HG03064 (cell line): ENCODE measurements around the gene ATRX.
"Not testable (repeated sequence)": the region's sequence is repeated elsewhere in the genome, so short reads cannot be mapped to it uniquely, and the experiment has no call there.

ENCODE experiments used
- ATAC-seq: cut with Tn5 transposase; IDR thresholded peaks from one replicate; pipeline ENCODE4 v1.9.1; 2021; ENCODE audit warnings: low read depth; ENCODE audit not compliant: unreplicated experiment

Gene ATRX

GRCh38 chrX:77785486-77786364 lies at the start of gene ATRX:
ATRX (minus strand) TSS chrX:77786216; CDS start chrX:77786001, 215 bp downstream.
- peak; percentile 69 for ATAC-seq

GRCh38 chrX:77831544-77831943 lies 45.5 kb upstream of the ATRX start:
- not testable (repeated sequence) for ATAC-seq

- not testable (repeated sequence) for ATAC-seq
Observed at GRCh38 chrX:77821989-77822388, 36.0 kb upstream of the ATRX start.

- ATAC-seq, result no peak
Observed at GRCh38 chrX:77820091-77820727, 34.2 kb upstream of the ATRX start.

- no peak for ATAC-seq
Observed at GRCh38 chrX:77814210-77814609, 28.2 kb upstream of the ATRX start.

GRCh38 chrX:77802201-77802600 lies 16.2 kb upstream of the ATRX start:
- no peak for ATAC-seq

GRCh38 chrX:77795124-77795523 lies 9.1 kb upstream of the ATRX start:
- no peak for ATAC-seq

GRCh38 chrX:77793946-77794345 lies 7.9 kb upstream of the ATRX start:
- ATAC-seq, result no peak

- no peak for ATAC-seq
Observed at GRCh38 chrX:77788050-77788449, 2.0 kb upstream of the ATRX start.

GRCh38 chrX:77786365-77786680 lies 307 bp upstream of the ATRX start:
- ATAC-seq, result no peak

- ATAC-seq, result no peak
Observed at GRCh38 chrX:77779695-77780094, 6.3 kb downstream of the ATRX start.

- no peak for ATAC-seq
Observed at GRCh38 chrX:77776659-77777058, 9.4 kb downstream of the ATRX start.

- no peak for ATAC-seq
Observed at GRCh38 chrX:77771601-77772000, 14.4 kb downstream of the ATRX start.

GRCh38 chrX:77768787-77769186 lies 17.2 kb downstream of the ATRX start:
- no peak for ATAC-seq

- ATAC-seq, result not testable (repeated sequence)
Observed at GRCh38 chrX:77766212-77766611, 19.8 kb downstream of the ATRX start.

- ATAC-seq, result no peak
Observed at GRCh38 chrX:77755561-77755960, 30.5 kb downstream of the ATRX start.

- ATAC-seq, result not testable (repeated sequence)
Observed at GRCh38 chrX:77753942-77754341, 32.1 kb downstream of the ATRX start.

- ATAC-seq, result no peak
Observed at GRCh38 chrX:77749695-77750094, 36.3 kb downstream of the ATRX start.

GRCh38 chrX:77743720-77744119 lies 42.3 kb downstream of the ATRX start:
- ATAC-seq, result no peak

GRCh38 chrX:77742788-77743476 lies 43.1 kb downstream of the ATRX start:
- no peak for ATAC-seq

GRCh38 chrX:77740376-77740905 lies 45.6 kb downstream of the ATRX start:
- no peak for ATAC-seq
